ENCODE measurements around the gene GP9. TPM values are rescaled to one million over a fixed set of nuclear protein-coding genes. Genes with fewer than 3 reads are reported as not detected.

Gene GP9
- total RNA-seq, 6 donors from 2014 or later: 0.47 to 12.0 (median 4.3) TPM; not detected in 1

DNA sequence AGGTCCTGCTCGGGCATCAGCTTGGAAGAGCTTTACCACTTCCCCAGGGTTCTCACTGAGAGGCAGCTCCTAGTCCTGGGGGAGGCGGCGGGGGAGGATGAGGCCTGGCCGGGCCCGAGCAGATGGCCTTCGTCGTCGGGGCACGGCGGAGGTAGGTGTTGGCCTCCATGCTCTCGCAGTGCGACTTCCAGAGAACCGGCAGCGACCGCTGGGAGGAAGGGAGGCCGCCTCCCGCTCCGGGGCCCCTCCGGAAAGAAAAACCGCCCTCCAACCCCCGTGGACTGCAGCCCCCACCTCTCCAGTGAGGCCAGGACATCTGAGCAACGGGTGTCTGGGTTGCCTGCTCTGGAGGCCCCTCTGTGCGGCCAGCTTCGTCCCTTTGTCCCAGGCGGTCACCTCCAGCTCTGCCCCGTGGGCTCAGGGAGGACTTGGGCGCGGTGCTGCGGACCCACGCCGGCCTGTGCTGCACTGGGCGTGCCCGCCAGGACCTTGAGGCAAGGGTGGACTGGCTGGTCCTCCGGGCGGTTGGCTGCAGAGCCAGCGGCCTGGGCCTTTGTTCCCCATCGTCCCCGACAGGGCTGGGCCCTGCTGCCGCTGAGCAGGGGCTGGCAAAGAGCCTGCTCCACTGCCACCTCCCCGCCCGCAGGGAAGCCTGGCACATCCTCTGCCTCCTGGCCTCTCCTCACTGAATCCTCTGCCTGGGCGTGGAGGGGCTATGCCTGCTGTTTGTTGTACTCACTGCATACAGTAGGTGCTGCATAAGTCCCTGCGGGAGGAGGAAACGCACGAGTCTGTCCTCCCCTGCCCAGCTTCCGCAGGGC, 13.6 kb upstream of the GP9 start:
- Histone ChIP-seq H3K9me3 (peaks cover 0 to 4% (median 0%) of the 10 kb centered on the region in 4 donors), H3K4me1 (peaks cover 10 to 19% (median 12%) of the 10 kb centered on the region in 4 donors), H3K27me3 (no peaks in the 10 kb centered on the region), H3K36me3 (no peaks in the 10 kb centered on the region), H3K27ac (no peak overlapping the region), H3K4me3 (peak overlapping the region in 1 of 4 donors; percentile 44)
- ATAC-seq (ENCODE audit: low FRiP score in 2 of 2) (no peak), DNase-seq (peak in 1 of 2 donors; percentile 79)
- 87 to 89% methylated on average over 3 to 46 of the region's 46 CpGs for WGBS, 2 donors
- TF ChIP-seq, protein P1, sequence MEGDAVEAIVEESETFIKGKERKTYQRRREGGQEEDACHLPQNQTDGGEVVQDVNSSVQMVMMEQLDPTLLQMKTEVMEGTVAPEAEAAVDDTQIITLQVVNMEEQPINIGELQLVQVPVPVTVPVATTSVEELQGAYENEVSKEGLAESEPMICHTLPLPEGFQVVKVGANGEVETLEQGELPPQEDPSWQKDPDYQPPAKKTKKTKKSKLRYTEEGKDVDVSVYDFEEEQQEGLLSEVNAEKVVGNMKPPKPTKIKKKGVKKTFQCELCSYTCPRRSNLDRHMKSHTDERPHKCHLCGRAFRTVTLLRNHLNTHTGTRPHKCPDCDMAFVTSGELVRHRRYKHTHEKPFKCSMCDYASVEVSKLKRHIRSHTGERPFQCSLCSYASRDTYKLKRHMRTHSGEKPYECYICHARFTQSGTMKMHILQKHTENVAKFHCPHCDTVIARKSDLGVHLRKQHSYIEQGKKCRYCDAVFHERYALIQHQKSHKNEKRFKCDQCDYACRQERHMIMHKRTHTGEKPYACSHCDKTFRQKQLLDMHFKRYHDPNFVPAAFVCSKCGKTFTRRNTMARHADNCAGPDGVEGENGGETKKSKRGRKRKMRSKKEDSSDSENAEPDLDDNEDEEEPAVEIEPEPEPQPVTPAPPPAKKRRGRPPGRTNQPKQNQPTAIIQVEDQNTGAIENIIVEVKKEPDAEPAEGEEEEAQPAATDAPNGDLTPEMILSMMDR (IDR thresholded peaks at IDR 0.05): no peak
- no peak for TF ChIP-seq EP300 (IDR thresholded peaks at IDR 0.05)
- no peak for TF ChIP-seq POLR2A (IDR thresholded peaks at IDR 0.05)
- no peak for TF ChIP-seq POLR2AphosphoS5 (IDR thresholded peaks at IDR 0.05)

DNA sequence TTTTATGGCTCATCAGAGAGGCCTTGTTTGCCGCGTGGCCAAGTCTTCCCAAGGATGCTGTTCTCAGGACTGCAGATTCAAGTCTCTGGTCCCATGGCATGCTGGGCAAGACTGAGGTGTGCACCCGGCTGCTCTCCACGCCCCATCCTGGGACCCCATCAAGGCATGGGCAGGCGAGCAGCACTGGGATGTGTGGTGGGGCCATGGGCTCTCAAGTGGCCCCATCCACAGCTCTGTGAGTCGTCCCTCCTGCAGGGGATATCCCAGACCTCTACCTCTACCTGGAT, 13.1 kb upstream of the GP9 start:
- no peak for ATAC-seq (ENCODE audit: low FRiP score in 2 of 2)
- Histone ChIP-seq H3K4me1 (peaks cover 10 to 23% (median 17%) of the 10 kb centered on the region in 4 donors), H3K4me3 (no peak overlapping the region), H3K27me3 (no peaks in the 10 kb centered on the region), H3K9me3 (peaks cover 0 to 4% (median 0%) of the 10 kb centered on the region in 4 donors), H3K27ac (no peak overlapping the region), H3K36me3 (no peaks in the 10 kb centered on the region)
- DNase-seq: peak in 1 of 2 donors; percentile 23
- 96% methylated on average over 6 of the region's 6 CpGs; no CpG with 5 or more reads in 1 of the 2 donors for WGBS, 2 donors
- TF ChIP-seq EP300 (IDR thresholded peaks at IDR 0.05): no peak
- TF ChIP-seq, protein P1 (IDR thresholded peaks at IDR 0.05): no peak
- TF ChIP-seq POLR2A (IDR thresholded peaks at IDR 0.05): no peak
- no peak for TF ChIP-seq POLR2AphosphoS5 (IDR thresholded peaks at IDR 0.05)

DNA sequence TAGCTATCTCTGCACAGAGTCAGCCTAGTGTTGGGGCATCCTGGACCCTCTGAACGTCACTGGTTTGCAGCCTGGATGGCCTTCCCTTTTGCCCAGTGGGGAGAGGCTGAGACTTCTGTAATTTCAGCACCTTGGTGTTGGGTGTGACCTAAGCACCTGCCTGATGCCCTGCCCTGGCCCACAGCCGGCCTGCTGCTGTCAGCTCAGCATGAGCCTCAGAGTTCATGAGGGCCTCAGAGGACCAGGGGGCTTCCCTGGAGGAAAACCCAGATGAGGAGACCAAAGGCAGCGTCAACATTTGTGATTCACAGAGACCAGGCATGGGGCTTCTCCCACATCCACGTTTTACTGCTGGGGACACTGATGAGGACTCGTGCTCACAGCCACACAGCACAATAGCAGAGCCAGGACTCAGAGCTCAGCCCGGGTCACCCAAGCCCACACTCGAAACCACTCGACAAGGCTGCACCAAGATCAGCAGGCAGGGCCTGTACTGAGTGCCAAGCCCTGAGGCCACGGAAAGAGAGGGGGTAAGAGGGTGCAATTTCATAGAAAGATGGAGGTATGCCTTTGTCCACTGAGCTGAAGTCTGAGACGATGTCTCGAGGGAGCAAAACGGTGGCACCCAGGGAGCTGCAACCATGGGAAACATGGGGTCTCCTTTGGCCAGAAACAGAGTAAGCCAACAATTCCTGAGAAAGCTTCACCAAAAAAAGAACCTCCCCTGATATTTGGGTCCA, 9.9 kb upstream of the GP9 start:
- peaks cover 0 to under 1% (median 0%) of the 10 kb centered on the region in 4 donors for H3K9me3 ChIP-seq
- no peak for ATAC-seq (ENCODE audit: low FRiP score in 2 of 2)
- no peaks in the 10 kb centered on the region for H3K36me3 ChIP-seq
- peak in 1 of 2 donors; percentile 44 for DNase-seq
- H3K27me3 ChIP-seq: no peaks in the 10 kb centered on the region
- H3K4me3 ChIP-seq: no peak overlapping the region
- peak overlapping the region in 1 of 4 donors; percentile 59 for H3K27ac ChIP-seq
- 80 to 85% methylated on average over 5 to 12 of the region's 12 CpGs for WGBS, 2 donors
- no peak for TF ChIP-seq EP300 (IDR thresholded peaks at IDR 0.05)
- no peak for TF ChIP-seq POLR2AphosphoS5 (IDR thresholded peaks at IDR 0.05)
- no peak for TF ChIP-seq POLR2A (IDR thresholded peaks at IDR 0.05)
- TF ChIP-seq, protein P1 (IDR thresholded peaks at IDR 0.05): no peak
- H3K4me1 ChIP-seq: peaks cover 21 to 42% (median 32%) of the 10 kb centered on the region in 4 donors

DNA sequence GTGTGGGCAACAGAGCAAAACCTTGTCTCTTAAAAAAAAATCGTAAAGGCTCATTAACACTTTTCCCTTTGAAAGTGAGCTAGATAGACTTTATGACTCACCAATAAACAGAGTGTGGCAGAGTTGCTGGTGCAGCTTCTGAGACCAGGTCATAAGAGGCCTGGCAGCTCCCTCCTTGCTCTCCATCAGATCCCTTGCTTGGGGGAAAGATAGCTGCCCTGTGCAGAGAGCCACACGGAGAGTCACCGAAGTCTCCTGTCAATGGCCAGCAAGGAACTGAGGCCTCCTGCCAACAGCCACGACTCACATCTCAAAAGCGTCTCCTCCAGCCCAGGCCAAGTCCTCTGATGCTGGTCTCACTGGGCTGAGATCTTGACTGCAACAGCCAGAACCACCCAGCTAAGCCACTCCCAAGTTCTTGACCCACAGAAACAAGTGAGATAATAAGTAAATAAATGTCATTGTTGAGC, 8.7 kb upstream of the GP9 start:
- 45 to 61% methylated on average over 5 of the region's 5 CpGs for WGBS, 2 donors
- H3K27ac ChIP-seq: peak overlapping the region; percentile 15 to 73 (median 58)
- TF ChIP-seq, protein P1 (IDR thresholded peaks at IDR 0.05): no peak
- TF ChIP-seq POLR2AphosphoS5 (IDR thresholded peaks at IDR 0.05) (peak in 1 of 2 donors; percentile 10), EP300 (IDR thresholded peaks at IDR 0.05) (no peak), POLR2A (IDR thresholded peaks at IDR 0.05) (peak in 1 of 4 donors; percentile 16)
- H3K4me3 ChIP-seq: no peak overlapping the region
- H3K9me3 ChIP-seq: no peaks in the 10 kb centered on the region
- ATAC-seq (ENCODE audit: low FRiP score in 2 of 2) (peak; percentile 52 to 59), DNase-seq (peak in 1 of 2 donors; percentile 72)
- no peaks in the 10 kb centered on the region for H3K27me3 ChIP-seq
- no peaks in the 10 kb centered on the region for H3K36me3 ChIP-seq
- H3K4me1 ChIP-seq: peaks cover 16 to 36% (median 29%) of the 10 kb centered on the region in 4 donors
